Smooth muscle cell (in vitro differentiated cells): Measurements from ENCODE around the gene MCTP2. TPM values are rescaled to one million over a fixed set of nuclear protein-coding genes. Genes with fewer than 3 reads are reported as not detected.
"Not testable (repeated sequence)": the region's sequence is repeated elsewhere in the genome, so short reads cannot be mapped to it uniquely, and the experiment has no call there.

ENCODE experiments used
- DNase-seq: peaks from one replicate; lab custom pipeline; 2025; ENCODE audit not compliant: unreplicated experiment; lab: John Stamatoyannopoulos, UW
- H2AFZ ChIP-seq: fragments of 200-600 bp; sonication (generic); 2 replicates; pipeline ENCODE4 v1.6.0; 2016; ENCODE audit warnings: antibody characterized with exemption, low read depth, mild to moderate bottlenecking
- H3F3A ChIP-seq: fragments of 200-600 bp; sonication (generic); 2 replicates; pipeline ENCODE4 v1.6.0; 2017; ENCODE audit warnings: antibody characterized with exemption, low read depth
- H3K27ac ChIP-seq: fragments of 200-600 bp; sonication (generic); 2 replicates; pipeline ENCODE4 v1.5.1; 2016; ENCODE audit warnings: low read depth, mild to moderate bottlenecking
- H3K27me3 ChIP-seq: fragments of 200-600 bp; sonication (generic); 2 replicates; pipeline ENCODE4 v1.6.1; 2016; ENCODE audit warnings: low read depth, mild to moderate bottlenecking
- H3K36me3 ChIP-seq: fragments of 200-600 bp; sonication (generic); 2 replicates; pipeline ENCODE4 v1.5.1; 2016; ENCODE audit warnings: low read depth
- H3K4me1 ChIP-seq: fragments of 200-600 bp; sonication (generic); 2 replicates; pipeline ENCODE4 v1.5.1; 2016; ENCODE audit warnings: low read depth
- H3K4me2 ChIP-seq: fragments of 200-600 bp; sonication (generic); 2 replicates; pipeline ENCODE4 v1.6.0; 2016; ENCODE audit warnings: mild to moderate bottlenecking
- H3K4me3 ChIP-seq: fragments of 200-600 bp; sonication (generic); 2 replicates; pipeline ENCODE4 v1.5.1; 2016; ENCODE audit warnings: mild to moderate bottlenecking
- H3K79me2 ChIP-seq: fragments of 200-600 bp; sonication (generic); 2 replicates; pipeline ENCODE4 v1.6.0; 2016; ENCODE audit warnings: low read depth, mild to moderate bottlenecking
- H3K9ac ChIP-seq: fragments of 200-600 bp; sonication (generic); 2 replicates; pipeline ENCODE4 v1.6.0; 2016; ENCODE audit warnings: low read depth
- H3K9me3 ChIP-seq: fragments of 200-600 bp; sonication (generic); replicated peaks from 2 replicates; pipeline ENCODE4 v1.5.1; 2016; ENCODE audit warnings: low read depth
- H4K20me1 ChIP-seq: fragments of 200-600 bp; sonication (generic); 2 replicates; pipeline ENCODE4 v1.6.0; 2016; ENCODE audit warnings: low read depth
- WGBS: methylation state at CpG from one replicate; pipeline ENCODE4 v1.1.7; 2016; ENCODE audit warnings: low lambda C conversion rate; 5-methylcytosine and 5-hydroxymethylcytosine counted together
- polyA plus RNA-seq: library from polyadenylated mRNA; unstranded; fragments of >200 nt; fragmentation: Nextera tagmentation; extraction: Ambion mirVana; gene quantifications from 2 replicates; pipeline ENCODE4 v1.2.1, GENCODE V29; 2016
- total RNA-seq: library from RNA; depleted of rRNA; stranded (reverse); fragments of >200 nt; gene quantifications from 2 replicates; pipeline ENCODE4 v1.2.3, GENCODE V29; 2014
- TF ChIP-seq, protein P1 (sequence below): fragments of 200-600 bp; sonication (generic); IDR thresholded peaks from 2 replicates; pipeline ENCODE4 v1.5.1; 2017; ENCODE audit warnings: borderline replicate concordance, mild to moderate bottlenecking, antibody characterized with exemption; ENCODE audit not compliant: insufficient read depth, poor library complexity, severe bottlenecking

Gene MCTP2
- total and polyA plus RNA-seq, 2 experiments from 2014 or later: 12.1 to 32.1 TPM

DNA sequence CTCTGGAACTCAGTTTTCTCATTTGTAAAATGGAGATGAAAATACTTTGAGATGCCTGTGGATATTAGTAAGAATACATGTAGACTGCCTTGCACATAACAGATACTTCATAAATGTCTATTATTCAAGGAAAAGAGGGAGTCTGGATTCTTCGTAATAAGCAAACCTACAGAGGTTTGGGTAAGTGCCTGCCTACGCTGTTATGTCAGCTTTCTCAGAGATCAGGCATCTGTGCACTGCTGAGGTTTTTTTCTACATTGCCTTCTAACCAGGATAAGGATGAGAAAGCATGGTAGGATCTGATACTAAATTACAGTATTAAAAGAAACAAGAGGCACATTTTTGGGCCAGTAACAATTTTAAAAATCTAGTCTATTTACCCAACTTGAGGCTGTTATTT lies 10.9 kb downstream of the MCTP2 start:
- H3F3A ChIP-seq: peaks cover 7% of the 10 kb centered on the region
- peak overlapping the region; percentile 41 for H3K4me2 ChIP-seq
- no peak overlapping the region for H3K9ac ChIP-seq
- H3K27me3 ChIP-seq: no peaks in the 10 kb centered on the region
- H3K79me2 ChIP-seq: peaks cover 15% of the 10 kb centered on the region
- H3K27ac ChIP-seq: peak overlapping the region; percentile 34
- H3K36me3 ChIP-seq: no peaks in the 10 kb centered on the region
- H3K9me3 ChIP-seq: no peaks in the 10 kb centered on the region
- 62% methylated on average over 2 of the region's 2 CpGs for WGBS
- no peak for DNase-seq
- H3K4me1 ChIP-seq: no peaks in the 10 kb centered on the region
- H3K4me3 ChIP-seq: no peak overlapping the region
- no peak overlapping the region for H2AFZ ChIP-seq
- TF ChIP-seq, protein P1, sequence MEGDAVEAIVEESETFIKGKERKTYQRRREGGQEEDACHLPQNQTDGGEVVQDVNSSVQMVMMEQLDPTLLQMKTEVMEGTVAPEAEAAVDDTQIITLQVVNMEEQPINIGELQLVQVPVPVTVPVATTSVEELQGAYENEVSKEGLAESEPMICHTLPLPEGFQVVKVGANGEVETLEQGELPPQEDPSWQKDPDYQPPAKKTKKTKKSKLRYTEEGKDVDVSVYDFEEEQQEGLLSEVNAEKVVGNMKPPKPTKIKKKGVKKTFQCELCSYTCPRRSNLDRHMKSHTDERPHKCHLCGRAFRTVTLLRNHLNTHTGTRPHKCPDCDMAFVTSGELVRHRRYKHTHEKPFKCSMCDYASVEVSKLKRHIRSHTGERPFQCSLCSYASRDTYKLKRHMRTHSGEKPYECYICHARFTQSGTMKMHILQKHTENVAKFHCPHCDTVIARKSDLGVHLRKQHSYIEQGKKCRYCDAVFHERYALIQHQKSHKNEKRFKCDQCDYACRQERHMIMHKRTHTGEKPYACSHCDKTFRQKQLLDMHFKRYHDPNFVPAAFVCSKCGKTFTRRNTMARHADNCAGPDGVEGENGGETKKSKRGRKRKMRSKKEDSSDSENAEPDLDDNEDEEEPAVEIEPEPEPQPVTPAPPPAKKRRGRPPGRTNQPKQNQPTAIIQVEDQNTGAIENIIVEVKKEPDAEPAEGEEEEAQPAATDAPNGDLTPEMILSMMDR: no peak
- H4K20me1 ChIP-seq: peaks cover 16% of the 10 kb centered on the region

DNA sequence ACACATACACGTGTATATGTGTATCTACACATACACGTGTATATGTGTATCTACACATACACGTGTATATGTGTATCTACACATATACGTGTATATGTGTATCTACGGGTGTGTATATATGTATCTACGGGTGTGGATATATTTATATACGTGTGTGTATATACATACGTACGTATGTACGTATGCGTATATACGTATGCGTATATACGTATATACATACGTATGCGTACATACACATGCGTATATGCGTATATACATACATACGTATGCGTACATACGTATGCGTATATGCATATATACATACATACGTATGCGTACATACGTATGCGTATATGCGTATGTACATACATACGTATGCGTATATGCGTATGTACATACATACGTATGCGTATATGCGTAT lies 11.6 kb downstream of the MCTP2 start:
- peaks cover 19% of the 10 kb centered on the region for H4K20me1 ChIP-seq
- not testable (repeated sequence) for DNase-seq, H3K4me1 ChIP-seq, H3K9me3 ChIP-seq, H3K36me3 ChIP-seq, H3F3A ChIP-seq, H3K9ac ChIP-seq, H3K27ac ChIP-seq, H2AFZ ChIP-seq, H3K27me3 ChIP-seq, H3K4me2 ChIP-seq, H3K4me3 ChIP-seq
- H3K79me2 ChIP-seq: peaks cover 22% of the 10 kb centered on the region
- WGBS: 92% methylated on average over 33 of the region's 33 CpGs

DNA sequence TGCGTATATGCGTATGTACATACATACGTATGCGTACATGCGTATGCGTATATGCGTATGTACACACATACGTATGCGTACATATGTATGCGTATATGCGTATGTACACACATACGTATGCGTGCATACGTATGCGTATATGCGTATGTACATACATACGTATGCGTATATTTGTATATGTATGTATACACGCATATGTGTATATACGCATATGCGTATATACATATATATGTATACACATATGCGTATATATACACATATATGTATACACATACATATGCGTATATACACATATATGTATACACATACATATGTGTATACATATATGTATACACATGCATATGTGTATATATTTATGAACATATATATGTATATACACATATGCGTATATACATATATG lies 12.1 kb downstream of the MCTP2 start:
- DNase-seq: no peak
- peaks cover 22% of the 10 kb centered on the region for H4K20me1 ChIP-seq
- H3K27ac ChIP-seq: no peak overlapping the region
- no peak overlapping the region for H2AFZ ChIP-seq
- H3K4me3 ChIP-seq: no peak overlapping the region
- no peak overlapping the region for H3K9ac ChIP-seq
- no peak overlapping the region for H3K4me2 ChIP-seq
- TF ChIP-seq, protein P1: no peak
- H3K27me3 ChIP-seq: no peaks in the 10 kb centered on the region
- H3K9me3 ChIP-seq: no peaks in the 10 kb centered on the region
- no peaks in the 10 kb centered on the region for H3K36me3 ChIP-seq
- no peaks in the 10 kb centered on the region for H3K4me1 ChIP-seq
- 98% methylated on average over 24 of the region's 24 CpGs for WGBS
- peaks cover 22% of the 10 kb centered on the region for H3K79me2 ChIP-seq
- H3F3A ChIP-seq: peaks cover 7% of the 10 kb centered on the region

DNA sequence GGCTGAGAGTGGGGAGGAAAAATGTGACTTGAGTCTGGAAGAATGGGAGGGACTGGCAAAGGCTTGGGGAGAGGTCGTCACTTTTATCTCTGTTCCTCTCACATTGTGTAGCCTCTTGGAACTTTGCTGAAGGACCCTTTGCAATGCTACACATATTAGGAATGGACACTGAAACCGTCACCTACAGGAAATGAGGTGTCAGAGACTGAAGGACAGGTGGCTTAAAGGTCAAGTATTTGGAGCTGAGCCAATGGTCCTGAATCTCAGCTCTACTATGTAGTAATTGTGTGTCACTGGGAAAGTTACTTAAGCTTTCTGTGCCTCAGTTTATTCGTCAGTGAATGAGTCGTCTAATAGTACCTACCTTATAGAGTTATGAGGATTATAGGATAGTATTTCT lies 14.7 kb downstream of the MCTP2 start:
- Histone ChIP-seq H3K27me3 (no peaks in the 10 kb centered on the region), H3K27ac (no peak overlapping the region), H3K4me2 (no peak overlapping the region), H3K9me3 (no peaks in the 10 kb centered on the region), H4K20me1 (peaks cover 44% of the 10 kb centered on the region), H3K4me3 (no peak overlapping the region), H3K9ac (no peak overlapping the region), H3K79me2 (peaks cover 43% of the 10 kb centered on the region), H3F3A (peaks cover 7% of the 10 kb centered on the region), H3K36me3 (no peaks in the 10 kb centered on the region), H3K4me1 (no peaks in the 10 kb centered on the region), H2AFZ (no peak overlapping the region)
- TF ChIP-seq, protein P1: no peak
- 90% methylated on average over 4 of the region's 4 CpGs for WGBS
- no peak for DNase-seq
